A549 (cell line): ENCODE data around the gene LRRC45. TPM values are rescaled to one million over a fixed set of nuclear protein-coding genes. Genes with fewer than 3 reads are reported as not detected.

ENCODE experiments used
- ATAC-seq, 2 experiments: fragments of 200-7000 bp in 1 of 2; fragments of >200 bp in 1 of 2; cut with Nextera tagmentation in 1 of 2; cut with Tn5 transposase in 1 of 2; 3 replicates each; pipeline versions ENCODE4 v1.8.0 to v1.9.1; 2018 to 2020; ENCODE audit warnings: mild to moderate bottlenecking in 1 of 2, moderate library complexity in 1 of 2
- CTCF ChIA-PET: fragments of 300-600 bp; sonication (Branson Sonifier 250); formaldehyde crosslinking; extraction: SDS; loops from one replicate; lab custom pipeline; 2021; ENCODE audit warnings: antibody characterized with exemption, inconsistent platforms; lab: Yijun Ruan, JAX
- POLR2A ChIA-PET: fragments of 350-600 bp; formaldehyde crosslinking; extraction: SDS; loops from one replicate; lab custom pipeline; 2021; ENCODE audit warnings: antibody characterized with exemption, inconsistent platforms; lab: Yijun Ruan, JAX
- DNase-seq, 2 experiments: peaks; one replicate each; pipeline versions ENCODE4 v3.0.0 to v3.0.0-alpha.2; 2011 to 2016; ENCODE audit warnings: low read depth in 1 of 2, low spot score in 1 of 2
- FAIRE-seq: peaks from 2 replicates; lab custom pipeline; 2011; peaks lifted over from hg19 to GRCh38; lab: Jason Lieb, UNC
- H3K27ac ChIP-seq, 2 experiments: fragments of >200 bp; sonication (Bioruptor Twin); formaldehyde crosslinking; 3 replicates each; pipeline ENCODE4 v1.5.1; 2016 to 2017
- H3K4me1 ChIP-seq: fragments of >200 bp; sonication (Bioruptor Twin); formaldehyde crosslinking; 3 replicates; pipeline ENCODE4 v1.6.1; 2016
- H3K4me2 ChIP-seq: fragments of >200 bp; sonication (Bioruptor Twin); formaldehyde crosslinking; 3 replicates; pipeline ENCODE4 v1.6.1; 2016
- H3K4me3 ChIP-seq: fragments of >200 bp; sonication (Bioruptor Twin); formaldehyde crosslinking; 3 replicates; pipeline ENCODE4 v1.5.1; 2016
- H3K9me3 ChIP-seq: fragments of >200 bp; sonication (Bioruptor Twin); formaldehyde crosslinking; 3 replicates; pipeline ENCODE4 v1.6.1; 2016
- ATOH8 ChIP-seq: fragments of 250-450 bp; sonication (Bioruptor Pico); IDR thresholded peaks from 2 replicates; pipeline ENCODE4 v1.5.0; 2020; ENCODE audit warnings: low read depth, mild to moderate bottlenecking, moderate library complexity
- CBX2 ChIP-seq: fragments of 200-600 bp; sonication (generic); IDR thresholded peaks from 2 replicates; pipeline ENCODE4 v1.6.1; 2016; ENCODE audit warnings: low read depth, mild to moderate bottlenecking, borderline replicate concordance
- CBX8 ChIP-seq: fragments of 200-600 bp; sonication (generic); IDR thresholded peaks from 2 replicates; pipeline ENCODE4 v1.6.1; 2016
- CEBPB ChIP-seq, 2 experiments: fragments of >200 bp in 1 of 2; sonication (Bioruptor Twin) in 1 of 2; formaldehyde crosslinking in 1 of 2; IDR thresholded peaks; 2 replicates each; pipeline ENCODE4 v1.6.1; 2012 to 2016
- CHD2 ChIP-seq: fragments of 150-350 bp; IDR thresholded peaks from 2 replicates; pipeline ENCODE4 v1.6.1; 2014; ENCODE audit warnings: low read length; ENCODE audit not compliant: partially characterized antibody
- CHD4 ChIP-seq: fragments of 200-600 bp; sonication (generic); IDR thresholded peaks from 2 replicates; pipeline ENCODE4 v1.6.1; 2016; ENCODE audit warnings: antibody characterized with exemption, mild to moderate bottlenecking, borderline replicate concordance
- EHF ChIP-seq: fragments of 250-450 bp; sonication (Bioruptor Pico); IDR thresholded peaks from 2 replicates; pipeline ENCODE4 v1.5.0; 2020; ENCODE audit warnings: mild to moderate bottlenecking
- EHMT2 ChIP-seq: fragments of 200-600 bp; sonication (generic); IDR thresholded peaks from 2 replicates; pipeline ENCODE4 v1.6.1; 2016; ENCODE audit warnings: antibody characterized with exemption, low read depth, mild to moderate bottlenecking, moderate library complexity
- ESRRA ChIP-seq: fragments of 150-350 bp; IDR thresholded peaks from 2 replicates; pipeline ENCODE4 v1.6.1; 2014; ENCODE audit warnings: mild to moderate bottlenecking, low read length, borderline replicate concordance
- FOSB ChIP-seq: fragments of 250-450 bp; sonication (Bioruptor Pico); IDR thresholded peaks from 2 replicates; pipeline ENCODE4 v1.5.0; 2020; ENCODE audit warnings: mild to moderate bottlenecking, moderate library complexity
- FOSL2 ChIP-seq, 2 experiments: fragments of 450-650 bp in 1 of 2; fragments of >200 bp in 1 of 2; sonication (Bioruptor Twin) in 1 of 2; formaldehyde crosslinking; IDR thresholded peaks; 2 replicates each; pipeline versions ENCODE4 v1.5.0 to v1.6.1; 2016 to 2020; ENCODE audit warnings: mild to moderate bottlenecking in 1 of 2, moderate library complexity in 1 of 2
- FOXS1 ChIP-seq: fragments of 250-450 bp; sonication (Bioruptor Pico); IDR thresholded peaks from 2 replicates; pipeline ENCODE4 v1.5.0; 2020; ENCODE audit warnings: mild to moderate bottlenecking, moderate library complexity
- HDAC2 ChIP-seq: fragments of 200-600 bp; sonication (generic); IDR thresholded peaks from 2 replicates; pipeline ENCODE4 v1.6.1; 2016
- HMGXB4 ChIP-seq: fragments of 250-450 bp; sonication (Bioruptor Pico); IDR thresholded peaks from 2 replicates; pipeline ENCODE4 v1.5.0; 2021; ENCODE audit warnings: mild to moderate bottlenecking, moderate library complexity, borderline replicate concordance
- HOXA7 ChIP-seq: fragments of 250-450 bp; sonication (Bioruptor Pico); IDR thresholded peaks from 2 replicates; pipeline ENCODE4 v1.5.0; 2020; ENCODE audit warnings: mild to moderate bottlenecking, moderate library complexity
- HOXB13 ChIP-seq: fragments of 250-450 bp; sonication (Bioruptor Pico); IDR thresholded peaks from 2 replicates; pipeline ENCODE4 v1.5.0; 2020; ENCODE audit warnings: low read depth, mild to moderate bottlenecking, moderate library complexity
- KDM1A ChIP-seq: fragments of 200-600 bp; sonication (generic); IDR thresholded peaks from 2 replicates; pipeline ENCODE4 v1.6.1; 2016; ENCODE audit warnings: low read depth, mild to moderate bottlenecking
- MAX ChIP-seq: IDR thresholded peaks from 2 replicates; pipeline ENCODE4 v1.6.1; 2012
- MAZ ChIP-seq: fragments of 150-350 bp; IDR thresholded peaks from 2 replicates; pipeline ENCODE4 v1.6.1; 2014; ENCODE audit warnings: antibody characterized with exemption, low read depth, low read length, borderline replicate concordance
- NR3C1 ChIP-seq: fragments of >200 bp; sonication (Bioruptor Twin); formaldehyde crosslinking; IDR thresholded peaks from 3 replicates; pipeline ENCODE4 v1.6.1; 2017
- RARB ChIP-seq: fragments of 250-450 bp; sonication (Bioruptor Pico); IDR thresholded peaks from 2 replicates; pipeline ENCODE4 v1.8.0; 2021; ENCODE audit warnings: mild to moderate bottlenecking, moderate library complexity
- RCOR1 ChIP-seq: fragments of 150-350 bp; IDR thresholded peaks from 2 replicates; pipeline ENCODE4 v1.6.1; 2014; ENCODE audit warnings: antibody characterized with exemption, low read length, low read depth
- RFX5 ChIP-seq: fragments of 450-650 bp; IDR thresholded peaks from 2 replicates; pipeline ENCODE4 v1.7.1; 2014; ENCODE audit warnings: antibody characterized with exemption, mild to moderate bottlenecking, moderate library complexity
- SMC3 ChIP-seq: fragments of >200 bp; sonication (Bioruptor Twin); formaldehyde crosslinking; IDR thresholded peaks from 3 replicates; pipeline ENCODE4 v1.6.1; 2018; ENCODE audit warnings: inconsistent platforms
- TP53 ChIP-seq: fragments of 250-450 bp; sonication (Bioruptor Pico); IDR thresholded peaks from 2 replicates; pipeline ENCODE4 v1.5.0; 2021; ENCODE audit warnings: mild to moderate bottlenecking, moderate library complexity
- ZNF302 ChIP-seq: fragments of 250-450 bp; sonication (Bioruptor Pico); IDR thresholded peaks from 2 replicates; pipeline ENCODE4 v1.9.0; 2021; ENCODE audit warnings: inconsistent platforms, mild to moderate bottlenecking, moderate library complexity
- WGBS: methylation state at CpG from one replicate; pipeline ENCODE4 v1.1.6; 2017; ENCODE audit errors: missing lambda C conversion rate; 5-methylcytosine and 5-hydroxymethylcytosine counted together
- polyA plus RNA-seq, 4 experiments: library from polyadenylated mRNA; depleted of rRNA in 3 of 4; stranded (reverse); fragments of >200 nt; fragmentation: RNase III in 1 of 4; extraction: RNeasy Plus Mini Kit Qiagen cat#74134 plus additional on column Dnase treatment in 1 of 4; gene quantifications; 2 replicates in 3 of 4; 3 replicates in 1 of 4; pipeline ENCODE4 v1.2.3, GENCODE V29; 2011 to 2017

Gene LRRC45
- polyA plus RNA-seq, 2 of the 4 experiments (the other 2 are of a cell fraction), result 6.4 to 24.5 TPM

- Histone ChIP-seq H3K4me1 (peaks cover 54% of the 10 kb centered on the region), H3K27ac (peak overlapping the region in 1 of 2 experiments; percentile 93; a peak in 3 of 6 replicates), H3K4me2 (no peak overlapping the region), H3K9me3 (no peaks in the 10 kb centered on the region), H3K4me3 (no peak overlapping the region)
- ATAC-seq (no peak), DNase-seq (no peak), FAIRE-seq (no peak)
- TF ChIP-seq HMGXB4 (CRISPR knock-in tag), result no peak
- no peak for TF ChIP-seq KDM1A
- no peak for TF ChIP-seq MAX
- TF ChIP-seq FOSB (CRISPR knock-in tag), result no peak
- no peak for TF ChIP-seq TP53 (CRISPR knock-in tag)
- no peak for TF ChIP-seq NR3C1
- no peak for TF ChIP-seq HDAC2
- WGBS, result 90% methylated on average over 21 of the region's 32 CpGs
- CTCF ChIA-PET, result interaction anchor here (0.6 to 33.2 kb wide), 3 partner anchors 19 to 388 kb away, joined by 3 to 794 read pairs (median 198); partner anchors contain the start of genes CENPX, LRRC45 and NOTUM
- POLR2A ChIA-PET, result interaction anchor here (0.6 kb wide), 1 partner anchor 23 kb away, joined by 3 read pairs; no protein-coding TSS in a partner anchor
Measured at GRCh38 chr17:82000803-82001570, 22.1 kb upstream of the LRRC45 start.

- ATAC-seq, result no peak
- TF ChIP-seq CEBPB (IDR thresholded peaks at IDR 0.05), result no peak
- no peak for TF ChIP-seq MAX
- TF ChIP-seq, all 56 proteins: peak for 0
Measured at GRCh38 chr17:82001571-82002056, 21.5 kb upstream of the LRRC45 start.

GRCh38 chr17:82003411-82004381 lies 19.4 kb upstream of the LRRC45 start:
- Histone ChIP-seq H3K27ac (peak overlapping the region; percentile 81 to 93), H3K4me3 (no peak overlapping the region), H3K9me3 (no peaks in the 10 kb centered on the region), H3K4me2 (peak overlapping the region; percentile 61), H3K4me1 (peaks cover 64% of the 10 kb centered on the region)
- 35% methylated on average over 43 of the region's 53 CpGs for WGBS
- FAIRE-seq (peak; percentile 86), DNase-seq (peak; percentile 90 to 95), ATAC-seq (peak; percentile 85 to 91)
- ChIA-PET CTCF (interaction anchor here (1.0 to 33.2 kb wide), 15 partner anchors 7 to 134 kb away, joined by 3 to 794 read pairs (median 6); partner anchors contain the start of genes CENPX, LRRC45 and NOTUM), POLR2A (interaction anchor here (0.5 to 1.8 kb wide), 7 partner anchors 9 to 44 kb away, joined by 3 to 9 read pairs (median 3); partner anchors contain the start of genes CENPX, DCXR and LRRC45)
- TF ChIP-seq SMC3 (no peak; the same call in 2 of the 3 replicates), ESRRA (no peak), RCOR1 (no peak), MAZ (0 out of 2 replicates have a peak, but pooled peaks have one; percentile 5), HOXA7 (CRISPR knock-in tag) (no peak), RFX5 (peak; percentile 12; the same call in 1 of the 2 replicates), ZNF302 (CRISPR knock-in tag) (peak; percentile 79), HOXB13 (CRISPR knock-in tag) (peak; percentile 96; the same call in 1 of the 2 replicates), FOXS1 (CRISPR knock-in tag) (peak; percentile 82), KDM1A (no peak), TP53 (CRISPR knock-in tag) (peak; percentile 92), EHF (CRISPR knock-in tag) (peak; percentile 86; the same call in 1 of the 2 replicates), CBX2 (no peak), CBX8 (no peak), ATOH8 (CRISPR knock-in tag) (peak; percentile 92), FOSL2 (IDR thresholded peaks at IDR 0.05) (no peak), FOSL2 (CRISPR knock-in tag; IDR thresholded peaks at IDR 0.05) (peak; percentile 91), CHD2 (no peak), CHD4 (no peak), EHMT2 (no peak), RARB (CRISPR knock-in tag) (0 out of 2 replicates have a peak, but pooled peaks have one; percentile 17)

More at GRCh38 chr17:82001571-82002056, 21.5 kb upstream of the LRRC45 start:
- WGBS, result 94% methylated on average over 15 of the region's 17 CpGs
- DNase-seq (no peak), FAIRE-seq (no peak)
- H3K4me1 ChIP-seq, result peaks cover 60% of the 10 kb centered on the region
- no peaks in the 10 kb centered on the region for H3K9me3 ChIP-seq
- no peak overlapping the region for H3K4me3 ChIP-seq
- H3K27ac ChIP-seq, result peak overlapping the region in 1 of 2 experiments; percentile 93; a peak in 4 of 6 replicates
- CTCF ChIA-PET, result interaction anchor here (0.6 to 33.2 kb wide), 5 partner anchors 12 to 388 kb away, joined by 3 to 794 read pairs (median 6); partner anchors contain the start of genes CENPX, LRRC45 and NOTUM
- POLR2A ChIA-PET, result interaction anchor here (0.6 kb wide), 1 partner anchor 24 kb away, joined by 3 read pairs; no protein-coding TSS in a partner anchor
- H3K4me2 ChIP-seq, result no peak overlapping the region
